ENCODE measurements around the gene TMEM204. TPM values are rescaled to one million over a fixed set of nuclear protein-coding genes. Genes with fewer than 3 reads are reported as not detected.
A peak's percentile ranks its signal among the peaks of the same experiment; 100 is the strongest.

Gene TMEM204
- total RNA-seq, 2 experiments from 2014 or later, result 12.6 to 17.5 TPM

DNA sequence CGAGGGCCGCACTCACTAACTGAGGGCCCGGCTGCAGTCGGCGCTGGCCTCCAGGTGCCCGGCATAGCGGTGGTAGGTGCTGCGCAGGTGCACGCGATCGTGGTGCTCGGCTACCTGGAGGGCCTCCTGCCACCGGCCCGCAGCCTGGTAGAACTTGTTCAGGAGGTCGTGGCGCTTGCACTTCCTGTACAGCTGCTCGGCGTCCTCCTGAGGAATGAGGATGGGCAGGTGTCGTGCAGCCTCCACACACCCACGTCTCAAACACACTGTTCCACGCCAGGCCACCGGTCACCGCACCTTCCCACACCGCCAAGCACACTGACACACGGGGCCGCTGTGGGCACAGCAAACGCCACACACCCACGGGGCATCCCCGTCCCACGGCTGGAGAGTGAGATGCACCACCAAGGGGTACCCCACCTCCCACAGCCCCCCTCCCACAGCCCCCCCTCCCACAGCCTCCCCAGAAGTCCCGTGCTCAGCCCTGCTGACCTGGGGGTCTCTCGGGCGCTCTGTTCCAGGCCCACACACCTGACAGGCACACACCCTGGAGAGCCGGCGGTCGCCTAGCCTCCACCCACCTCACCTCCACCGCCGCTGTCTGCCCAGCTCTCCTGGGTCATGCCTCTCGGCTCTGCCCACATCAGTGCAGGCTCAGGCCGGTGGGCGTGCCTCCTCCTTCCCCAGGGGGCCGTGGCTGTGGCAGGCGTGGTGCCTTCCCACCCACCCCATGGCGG lies 7.4 kb upstream of the TMEM204 start:
- POLR2A ChIA-PET, result no interaction called here
- CTCF ChIA-PET, result interaction anchor here (0.5 kb wide), 1 partner anchor 26 kb away, joined by 3 read pairs; no protein-coding TSS in a partner anchor
- Mint-ChIP-seq H3K4me3 (peak overlapping the region; percentile 34), H3K4me1 (peaks cover 25% of the 10 kb centered on the region), H3K36me3 (ENCODE audit: low read depth) (no peaks in the 10 kb centered on the region), H3K9me3 (ENCODE audit: low read depth) (no peaks in the 10 kb centered on the region), H3K27me3 (no peaks in the 10 kb centered on the region), H3K27ac (peak overlapping the region; percentile 70)
- intact Hi-C loops (cut with DNase I, micrococcal nuclease), result no loop called here
- ATAC-seq (peak; percentile 26), DNase-seq (no peak)

DNA sequence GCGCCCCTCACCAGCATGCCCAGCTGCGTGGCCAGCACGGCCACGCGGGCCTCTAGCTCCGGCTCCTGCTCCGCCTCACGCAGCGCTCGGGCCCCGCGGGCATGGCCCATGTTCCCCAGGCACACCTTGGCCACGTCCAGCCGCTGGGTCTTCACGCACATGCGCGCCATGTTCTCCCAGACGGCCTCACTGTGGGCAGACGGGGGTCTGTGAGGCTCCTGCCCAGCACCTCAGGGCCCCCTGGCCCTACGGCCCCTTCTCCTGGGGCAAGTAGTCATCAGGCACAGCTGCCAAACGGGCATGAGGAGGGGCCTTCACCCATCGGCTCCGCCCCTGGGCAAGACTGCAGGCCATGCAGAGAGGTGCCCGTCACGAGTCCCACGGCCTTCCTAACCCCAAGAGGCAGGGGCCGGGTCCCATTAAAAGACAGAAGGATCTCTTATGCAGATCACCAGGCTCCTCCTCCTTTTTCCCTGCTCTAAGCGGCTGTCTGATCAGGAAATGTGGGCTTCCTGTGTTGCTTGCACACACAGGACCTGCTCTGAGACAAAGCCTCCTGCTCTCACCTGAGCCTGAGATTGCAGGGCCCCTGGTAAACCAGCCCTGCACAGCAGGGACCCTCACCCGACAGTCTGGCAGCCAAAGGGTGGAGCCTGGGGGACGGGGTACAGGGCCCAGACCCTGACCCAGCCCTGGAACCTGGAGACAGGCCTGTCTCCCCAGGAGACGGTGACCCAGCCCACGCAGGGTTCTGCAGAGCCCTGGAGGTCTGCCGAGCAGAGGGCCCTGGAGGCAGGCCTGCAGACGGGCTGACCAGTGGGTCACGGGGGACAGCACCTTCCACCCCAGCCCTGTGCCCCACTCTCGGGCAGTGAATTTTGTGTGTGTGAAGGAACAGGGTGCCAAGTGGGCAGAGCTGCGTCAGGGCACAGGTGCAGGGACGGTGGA lies 6.6 kb upstream of the TMEM204 start:
- Mint-ChIP-seq H3K4me3 (no peak overlapping the region), H3K27ac (peak overlapping the region; percentile 47), H3K4me1 (peaks cover 25% of the 10 kb centered on the region), H3K9me3 (ENCODE audit: low read depth) (no peaks in the 10 kb centered on the region), H3K36me3 (ENCODE audit: low read depth) (no peaks in the 10 kb centered on the region), H3K27me3 (no peaks in the 10 kb centered on the region)
- ATAC-seq, result peak; percentile 58
- peak; percentile 44 for DNase-seq
- intact Hi-C loops (cut with DNase I, micrococcal nuclease), result no loop called here
- ChIA-PET CTCF (interaction anchor here (0.5 kb wide), 1 partner anchor 27 kb away, joined by 3 read pairs; no protein-coding TSS in a partner anchor), POLR2A (no interaction called here)

GRCh38 chr16:1527836-1528811 lies 5.3 kb upstream of the TMEM204 start:
- intact Hi-C loops (cut with DNase I, micrococcal nuclease), result no loop called here
- DNase-seq (no peak), ATAC-seq (no peak)
- CTCF ChIA-PET, result no interaction called here
- POLR2A ChIA-PET, result no interaction called here
- Mint-ChIP-seq H3K27me3 (no peaks in the 10 kb centered on the region), H3K36me3 (ENCODE audit: low read depth) (no peaks in the 10 kb centered on the region), H3K4me1 (peaks cover 31% of the 10 kb centered on the region), H3K27ac (peak overlapping the region; percentile 38), H3K9me3 (ENCODE audit: low read depth) (no peaks in the 10 kb centered on the region), H3K4me3 (no peak overlapping the region)

- Mint-ChIP-seq H3K36me3 (ENCODE audit: low read depth) (no peaks in the 10 kb centered on the region), H3K9me3 (ENCODE audit: low read depth) (no peaks in the 10 kb centered on the region), H3K27me3 (no peaks in the 10 kb centered on the region), H3K27ac (no peak overlapping the region), H3K4me3 (no peak overlapping the region), H3K4me1 (peaks cover 35% of the 10 kb centered on the region)
- DNase-seq (no peak), ATAC-seq (no peak)
- POLR2A ChIA-PET, result no interaction called here
- intact Hi-C loops (cut with DNase I, micrococcal nuclease), result no loop called here
- CTCF ChIA-PET, result interaction anchor here (0.6 to 0.7 kb wide), 2 partner anchors 474 to 1456 kb away, joined by 3 read pairs; no protein-coding TSS in a partner anchor
Observed at GRCh38 chr16:1528921-1529537, 4.4 kb upstream of the TMEM204 start.

DNA sequence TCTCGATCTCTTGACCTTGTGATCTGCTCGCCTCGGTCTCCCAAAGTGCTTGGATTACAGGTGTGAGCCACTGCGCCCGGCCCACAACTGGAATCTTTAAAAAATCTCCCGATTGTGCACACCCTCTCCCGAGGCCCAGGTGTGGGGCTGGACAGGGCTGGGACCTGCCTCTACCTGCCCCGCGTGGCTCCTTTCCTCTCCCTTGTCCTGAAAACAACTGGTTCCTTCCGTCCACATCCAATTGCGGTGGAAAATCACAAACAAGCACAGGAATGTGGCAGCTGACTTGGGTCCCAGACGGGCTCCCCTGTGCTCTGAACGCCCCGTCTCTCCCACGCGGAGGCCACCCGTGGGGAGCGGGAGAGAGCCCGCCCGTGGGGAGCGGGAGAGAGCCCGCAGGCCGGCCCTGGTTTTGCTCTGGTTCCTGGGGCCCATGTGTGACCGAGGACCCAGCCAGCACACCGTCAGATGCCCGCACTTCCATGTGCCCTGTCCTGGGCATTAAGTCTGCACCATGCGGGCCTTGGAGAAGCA lies 3.0 kb upstream of the TMEM204 start:
- Mint-ChIP-seq H3K27me3 (no peaks in the 10 kb centered on the region), H3K4me1 (peaks cover 34% of the 10 kb centered on the region), H3K9me3 (ENCODE audit: low read depth) (no peaks in the 10 kb centered on the region), H3K36me3 (ENCODE audit: low read depth) (peaks cover 11% of the 10 kb centered on the region), H3K27ac (no peak overlapping the region), H3K4me3 (no peak overlapping the region)
- intact Hi-C loops (cut with DNase I, micrococcal nuclease), result loop anchor here in 1 of 2 experiments (5.0 kb wide), 1 partner anchor 177 kb away; the partner anchor contains the start of gene MAPK8IP3
- ATAC-seq, result no peak
- no peak for DNase-seq
- ChIA-PET CTCF (no interaction called here), POLR2A (no interaction called here)

DNA sequence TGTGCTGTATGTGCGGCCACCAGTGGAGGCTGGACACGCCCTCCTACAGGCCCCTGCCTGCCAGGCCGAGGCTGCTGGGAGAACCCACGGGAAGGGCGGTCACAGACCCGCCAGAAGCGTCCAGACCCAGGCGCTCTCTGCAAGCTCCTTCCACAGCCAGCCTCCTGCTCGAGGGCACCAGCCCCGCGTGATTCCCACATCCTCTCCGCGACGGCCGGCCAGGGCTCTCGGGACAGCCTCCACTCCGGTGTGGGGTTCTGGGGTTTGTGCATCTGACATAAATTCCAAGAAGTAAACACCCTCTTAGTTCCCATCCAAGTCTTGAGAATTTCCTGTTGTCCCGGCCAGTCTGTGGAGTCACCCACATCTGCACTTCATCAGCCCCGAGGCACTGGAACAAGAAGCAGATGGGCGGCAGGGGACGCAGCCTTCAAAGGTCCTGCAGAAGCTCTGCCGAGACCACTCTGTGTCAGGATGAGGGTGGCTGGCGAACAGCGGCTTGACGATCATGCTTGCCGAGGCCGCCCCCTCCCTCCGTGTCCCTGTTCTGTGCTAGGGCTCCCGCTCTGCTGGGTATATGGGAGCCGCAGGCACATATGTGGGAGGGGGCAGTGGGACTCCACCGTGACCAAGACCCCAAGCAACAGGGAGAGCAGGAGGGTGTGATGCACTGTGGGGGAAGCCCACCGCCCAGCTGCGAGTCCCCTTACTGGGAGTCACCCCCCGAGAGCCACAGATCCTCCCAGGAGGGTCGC lies 2.4 kb upstream of the TMEM204 start:
- CTCF ChIA-PET, result no interaction called here
- no peaks in the 10 kb centered on the region for H3K9me3 Mint-ChIP-seq (ENCODE audit: low read depth)
- intact Hi-C loops (cut with DNase I, micrococcal nuclease), result loop anchor here in 1 of 2 experiments (5.0 kb wide), 1 partner anchor 176 kb away; the partner anchor contains the start of gene MAPK8IP3
- DNase-seq, result no peak
- H3K27ac Mint-ChIP-seq, result no peak overlapping the region
- H3K36me3 Mint-ChIP-seq (ENCODE audit: low read depth), result peaks cover 17% of the 10 kb centered on the region
- H3K4me3 Mint-ChIP-seq, result no peak overlapping the region
- H3K27me3 Mint-ChIP-seq, result no peaks in the 10 kb centered on the region
- H3K4me1 Mint-ChIP-seq, result peaks cover 29% of the 10 kb centered on the region
- POLR2A ChIA-PET, result no interaction called here
- no peak for ATAC-seq

DNA sequence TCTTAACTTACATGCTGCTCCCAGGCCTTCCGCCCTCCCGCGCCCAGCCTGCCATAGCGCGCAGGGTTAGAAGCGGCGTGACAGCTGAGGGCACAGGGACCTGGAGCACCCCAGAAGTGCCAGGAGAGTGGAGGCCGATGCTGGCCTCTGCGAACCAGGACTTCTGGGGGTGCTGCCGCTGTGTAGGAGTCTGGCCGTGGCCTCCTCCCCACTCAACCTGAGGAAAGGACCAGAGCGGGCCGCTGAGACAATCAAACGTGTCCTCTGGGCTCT lies 1.9 kb upstream of the TMEM204 start:
- ATAC-seq (no peak), DNase-seq (no peak)
- H3K4me1 Mint-ChIP-seq, result peaks cover 33% of the 10 kb centered on the region
- H3K27ac Mint-ChIP-seq, result no peak overlapping the region
- intact Hi-C loops (cut with DNase I, micrococcal nuclease), result loop anchor here in 1 of 2 experiments (5.0 kb wide), 1 partner anchor 176 kb away; the partner anchor contains the start of gene MAPK8IP3
- H3K36me3 Mint-ChIP-seq (ENCODE audit: low read depth), result peaks cover 21% of the 10 kb centered on the region
- H3K27me3 Mint-ChIP-seq, result no peaks in the 10 kb centered on the region
- no peaks in the 10 kb centered on the region for H3K9me3 Mint-ChIP-seq (ENCODE audit: low read depth)
- no peak overlapping the region for H3K4me3 Mint-ChIP-seq
- POLR2A ChIA-PET, result no interaction called here
- CTCF ChIA-PET, result no interaction called here

GRCh38 chr16:1532081-1532760 lies 1.2 kb upstream of the TMEM204 start:
- Mint-ChIP-seq H3K4me3 (peak overlapping the region; percentile 95), H3K36me3 (ENCODE audit: low read depth) (peaks cover 27% of the 10 kb centered on the region), H3K27ac (no peak overlapping the region), H3K4me1 (peaks cover 33% of the 10 kb centered on the region), H3K9me3 (ENCODE audit: low read depth) (no peaks in the 10 kb centered on the region), H3K27me3 (no peaks in the 10 kb centered on the region)
- intact Hi-C loops (cut with DNase I, micrococcal nuclease), result loop anchor here in 1 of 2 experiments (5.0 kb wide), 1 partner anchor 175 kb away; the partner anchor contains the start of gene MAPK8IP3
- ATAC-seq (no peak), DNase-seq (no peak)
- POLR2A ChIA-PET, result no interaction called here
- CTCF ChIA-PET, result no interaction called here

- H3K36me3 Mint-ChIP-seq (ENCODE audit: low read depth), result peaks cover 33% of the 10 kb centered on the region
- ChIA-PET POLR2A (no interaction called here), CTCF (no interaction called here)
- peak overlapping the region; percentile 37 for H3K27ac Mint-ChIP-seq
- no peaks in the 10 kb centered on the region for H3K27me3 Mint-ChIP-seq
- H3K4me3 Mint-ChIP-seq, result peak overlapping the region; percentile 95
- H3K9me3 Mint-ChIP-seq (ENCODE audit: low read depth), result no peaks in the 10 kb centered on the region
- intact Hi-C loops (cut with DNase I, micrococcal nuclease), result loop anchor here (1.0 to 5.0 kb wide), 2 partner anchors 39 to 175 kb away; partner anchors contain the start of genes MAPK8IP3 (in 1 of the 2) and TELO2 (in 1 of the 2)
- peaks cover 36% of the 10 kb centered on the region for H3K4me1 Mint-ChIP-seq
- DNase-seq, result no peak
- no peak for ATAC-seq
Observed at GRCh38 chr16:1532771-1533170, 695 bp upstream of the TMEM204 start.
